SK-N-SH (cell line): ENCODE results near the gene CDC37. TPM values are rescaled to one million over a fixed set of nuclear protein-coding genes. Genes with fewer than 3 reads are reported as not detected.

Experiments used
- CTCF ChIA-PET: fragments of 300-600, 350-600 bp; formaldehyde crosslinking; extraction: SDS; loops from one replicate; lab custom pipeline; 2021; lab: Yijun Ruan, JAX
- POLR2A ChIA-PET: fragments of 350-600 bp; sonication (Branson Sonifier 250); formaldehyde crosslinking; extraction: SDS; loops from one replicate; lab custom pipeline; 2020; ENCODE audit warnings: antibody characterized with exemption, inconsistent platforms; lab: Yijun Ruan, JAX
- DNase-seq: peaks from one replicate; pipeline ENCODE4 v3.0.0; 2012
- H2AFZ ChIP-seq: fragments of 200-600 bp; sonication (generic); 2 replicates; pipeline ENCODE4 v1.8.1; 2016; ENCODE audit warnings: antibody characterized with exemption, mild to moderate bottlenecking, low read depth
- H3F3A ChIP-seq: fragments of 200-600 bp; sonication (generic); replicated peaks from 2 replicates; pipeline ENCODE3; 2016; ENCODE audit warnings: antibody characterized with exemption, mild to moderate bottlenecking; ENCODE audit not compliant: insufficient read depth
- H3K27ac ChIP-seq, 2 experiments: fragments of 200-500 bp in 1 of 2; fragments of 200-600 bp in 1 of 2; sonication (Bioruptor generic) in 1 of 2; sonication (generic), shearing (Covaris generic) in 1 of 2; 2 replicates each; pipeline versions ENCODE4 v1.5.1 to v1.6.1; 2014 to 2016; ENCODE audit warnings: low read depth in 2 of 2, inconsistent platforms in 1 of 2, low read length in 1 of 2, mild to moderate bottlenecking in 1 of 2, mixed read lengths in 1 of 2
- H3K27me3 ChIP-seq: fragments of 200-600 bp; sonication (generic), shearing (Covaris generic); 2 replicates; pipeline ENCODE4 v1.6.1; 2016; ENCODE audit warnings: mixed run types; ENCODE audit not compliant: insufficient read depth
- H3K36me3 ChIP-seq, 2 experiments: fragments of 200-500 bp in 1 of 2; fragments of 200-600 bp in 1 of 2; sonication (Bioruptor generic) in 1 of 2; sonication (generic) in 1 of 2; replicated peaks in 1 of 2; 2 replicates each; pipeline versions ENCODE3 to v1.5.1; 2014 to 2016; ENCODE audit warnings: low read length in 1 of 2, mild to moderate bottlenecking in 1 of 2; ENCODE audit not compliant: insufficient read depth in 2 of 2, control insufficient read depth in 1 of 2
- H3K4me1 ChIP-seq, 2 experiments: fragments of 200-500 bp in 1 of 2; fragments of 200-600 bp in 1 of 2; sonication (Bioruptor generic) in 1 of 2; sonication (generic), shearing (Covaris generic) in 1 of 2; 2 replicates each; pipeline versions ENCODE4 v1.5.1 to v1.6.1; 2014 to 2016; ENCODE audit warnings: low read depth in 1 of 2, low read length in 1 of 2, mixed run types in 1 of 2; ENCODE audit not compliant: insufficient read depth in 2 of 2, control insufficient read depth in 1 of 2
- H3K4me2 ChIP-seq: fragments of 200-600 bp; sonication (generic), shearing (Covaris generic); 2 replicates; pipeline ENCODE4 v1.6.1; 2017; ENCODE audit warnings: mixed run types
- H3K4me3 ChIP-seq, 2 experiments: fragments of 200-500 bp in 1 of 2; fragments of 200-600 bp in 1 of 2; sonication (Bioruptor generic) in 1 of 2; sonication (generic), shearing (Covaris generic) in 1 of 2; 2 replicates each; pipeline versions ENCODE4 v1.5.1 to v1.8.1; 2014 to 2016; ENCODE audit warnings: low read depth in 2 of 2, inconsistent platforms in 1 of 2, low read length in 1 of 2, mild to moderate bottlenecking in 1 of 2, mixed read lengths in 1 of 2, moderate library complexity in 1 of 2
- H3K79me2 ChIP-seq: fragments of 200-600 bp; sonication (generic); 2 replicates; pipeline ENCODE4 v1.8.1; 2017; ENCODE audit warnings: mild to moderate bottlenecking; ENCODE audit not compliant: insufficient read depth
- H3K9ac ChIP-seq: fragments of 200-600 bp; sonication (generic); 2 replicates; pipeline ENCODE4 v1.6.1; 2017; ENCODE audit warnings: mixed run types
- H3K9me2 ChIP-seq: fragments of 200-600 bp; sonication (generic); 2 replicates; pipeline ENCODE4 v1.6.1; 2017; ENCODE audit warnings: mixed run types
- H3K9me3 ChIP-seq: fragments of 200-600 bp; sonication (generic); 2 replicates; pipeline ENCODE4 v1.6.1; 2017; ENCODE audit warnings: mixed run types, mild to moderate bottlenecking, moderate library complexity
- H4K20me1 ChIP-seq: fragments of 200-600 bp; sonication (generic); 2 replicates; pipeline ENCODE4 v1.6.1; 2017; ENCODE audit warnings: mild to moderate bottlenecking, mixed run types; ENCODE audit not compliant: insufficient read depth
- CTCF ChIP-seq: fragments of 200-600 bp; sonication (generic); IDR thresholded peaks from 2 replicates; pipeline ENCODE4 v1.6.1; 2017; ENCODE audit warnings: antibody characterized with exemption, mild to moderate bottlenecking, moderate library complexity
- FOXM1 ChIP-seq: IDR thresholded peaks from 2 replicates; pipeline ENCODE4 v1.4.0; 2012; ENCODE audit warnings: low read depth, mild to moderate bottlenecking
- RCOR1 ChIP-seq: fragments of 150-350 bp; IDR thresholded peaks from 2 replicates; pipeline ENCODE4 v1.6.1; 2017; ENCODE audit warnings: antibody characterized with exemption, low read length
- REST ChIP-seq: IDR thresholded peaks from 2 replicates; pipeline ENCODE4 v1.6.1; 2012; ENCODE audit warnings: mild to moderate bottlenecking, low read depth, low read length, moderate library complexity
- TAF1 ChIP-seq: IDR thresholded peaks from 2 replicates; pipeline ENCODE4 v1.6.1; 2012; ENCODE audit warnings: low read depth, mild to moderate bottlenecking, low read length, moderate library complexity, borderline replicate concordance
- TEAD4 ChIP-seq: IDR thresholded peaks from 2 replicates; pipeline ENCODE4 v1.4.0; 2012; ENCODE audit warnings: mild to moderate bottlenecking, borderline replicate concordance; ENCODE audit not compliant: insufficient read depth
- WGBS: methylation state at CpG from one replicate; pipeline ENCODE4 v1.1.6; 2017; ENCODE audit warnings: low lambda C conversion rate; 5-methylcytosine and 5-hydroxymethylcytosine counted together
- polyA plus RNA-seq, 3 experiments: library from polyadenylated mRNA; depleted of rRNA; stranded (reverse); fragments of >200 nt; gene quantifications; 2 replicates each; pipeline ENCODE4 v1.2.3, GENCODE V29; 2012

The CDC37 gene
- polyA plus RNA-seq, 1 of the 3 experiments (the other 2 are of a cell fraction): 1,026 TPM

DNA sequence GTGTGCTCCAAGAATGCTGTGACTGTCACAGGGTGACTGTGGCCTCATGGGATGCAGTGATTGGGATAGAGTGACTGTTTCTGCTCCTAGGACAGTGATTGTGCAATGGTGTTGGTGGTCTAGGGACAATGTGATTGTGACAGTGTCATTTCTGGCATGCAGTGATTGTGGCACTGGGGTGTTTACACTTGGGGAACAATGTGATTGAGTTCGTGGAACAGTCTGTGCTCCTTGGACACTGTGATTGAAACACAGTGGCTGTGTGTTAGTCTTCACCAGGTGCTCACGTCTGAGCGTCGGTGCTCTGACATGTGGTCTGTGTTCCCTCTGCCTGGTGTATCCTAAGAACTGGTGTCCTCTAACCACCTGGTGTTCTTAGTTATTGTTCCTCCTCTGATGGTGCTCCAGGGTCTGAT, 18.7 kb upstream of the CDC37 start:
- no peaks in the 10 kb centered on the region for H4K20me1 ChIP-seq
- H3K36me3 ChIP-seq: no peaks in the 10 kb centered on the region
- no peak overlapping the region for H3K4me2 ChIP-seq
- H3K27me3 ChIP-seq: peaks cover 60% of the 10 kb centered on the region
- no peak overlapping the region for H3K4me3 ChIP-seq
- no peaks in the 10 kb centered on the region for H3K9me2 ChIP-seq
- H3F3A ChIP-seq: peaks cover 34% of the 10 kb centered on the region
- TF ChIP-seq TAF1: no peak
- 21% methylated on average over 4 of the region's 4 CpGs for WGBS
- peaks cover 5 to 10% of the 10 kb centered on the region in 2 experiments; a peak in 1 of 4 replicates for H3K4me1 ChIP-seq
- H3K79me2 ChIP-seq: no peaks in the 10 kb centered on the region
- no peak overlapping the region for H3K27ac ChIP-seq
- no peak overlapping the region for H2AFZ ChIP-seq
- ChIA-PET CTCF (interaction anchor here (0.8 to 11.8 kb wide), 6 partner anchors 8 to 132 kb away, joined by 3 to 313 read pairs (median 4); partner anchors contain the start of gene CDC37), POLR2A (no interaction called here)
- no peak overlapping the region for H3K9ac ChIP-seq
- DNase-seq: no peak
- H3K9me3 ChIP-seq: no peaks in the 10 kb centered on the region

DNA sequence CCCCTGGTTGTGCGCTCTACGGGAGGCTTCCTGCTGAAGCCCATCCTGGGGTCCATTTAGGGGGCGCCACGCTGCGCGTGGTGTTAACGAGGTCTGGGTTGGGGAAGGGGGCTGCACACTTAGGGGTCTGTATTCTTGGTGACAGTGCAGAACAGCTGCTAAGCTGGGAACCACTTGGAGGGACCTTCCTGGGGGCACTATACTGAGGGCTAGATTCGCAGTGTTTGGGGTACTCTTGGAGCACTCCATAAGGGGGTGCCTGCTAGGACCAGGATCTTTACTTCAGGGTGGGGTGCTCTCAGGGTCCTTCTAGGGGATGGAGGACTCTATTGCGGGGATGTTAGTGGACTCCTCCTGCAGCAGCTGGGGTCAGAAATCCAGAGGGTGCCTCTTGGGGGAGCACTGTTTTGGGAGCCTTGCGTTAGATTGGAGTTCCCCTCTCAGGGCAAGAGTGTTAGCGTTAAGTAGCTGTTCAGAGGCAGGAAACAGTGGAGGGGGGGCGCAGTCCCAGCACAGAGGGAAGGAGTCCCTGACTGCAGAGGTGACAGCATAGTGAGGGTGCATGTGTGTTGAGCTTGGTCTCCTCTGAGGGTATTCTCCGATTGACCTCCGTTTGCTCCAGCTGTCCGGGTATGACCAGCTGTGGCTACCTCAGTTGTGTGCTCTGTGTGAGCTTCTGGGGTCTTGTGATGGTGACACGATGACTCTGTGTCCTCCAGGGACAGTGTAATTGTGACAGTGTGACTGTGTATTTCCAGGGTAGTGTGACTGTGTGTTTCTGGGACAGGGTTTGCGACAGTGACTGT, 18.1 kb upstream of the CDC37 start:
- Histone ChIP-seq H3K27ac (no peak overlapping the region), H3K9ac (no peak overlapping the region), H2AFZ (no peak overlapping the region), H3F3A (peaks cover 37% of the 10 kb centered on the region), H3K79me2 (no peaks in the 10 kb centered on the region), H3K9me2 (no peaks in the 10 kb centered on the region), H3K4me1 (peaks cover 5 to 10% of the 10 kb centered on the region in 2 experiments; a peak in 1 of 4 replicates), H3K4me2 (peak overlapping the region; percentile 77; the same call in 1 of the 2 replicates), H3K27me3 (peaks cover 60% of the 10 kb centered on the region), H3K4me3 (peak overlapping the region in 1 of 2 experiments; percentile 44; a peak in 1 of 4 replicates), H3K36me3 (no peaks in the 10 kb centered on the region), H3K9me3 (no peaks in the 10 kb centered on the region), H4K20me1 (no peaks in the 10 kb centered on the region)
- WGBS: 0% methylated on average over 3 of the region's 17 CpGs
- POLR2A ChIA-PET: no interaction called here
- DNase-seq: no peak
- CTCF ChIA-PET: interaction anchor here (0.7 to 11.8 kb wide), 9 partner anchors 9 to 131 kb away, joined by 3 to 313 read pairs (median 4); partner anchors contain the start of gene CDC37
- TF ChIP-seq RCOR1 (no peak), CTCF (0 out of 2 replicates have a peak, but pooled peaks have one; percentile 12), TEAD4 (no peak)

- ChIA-PET POLR2A (no interaction called here), CTCF (interaction anchor here (0.7 to 11.8 kb wide), 7 partner anchors 8 to 58 kb away, joined by 3 to 313 read pairs (median 5); partner anchors contain the start of gene CDC37)
- Histone ChIP-seq H3K36me3 (no peaks in the 10 kb centered on the region), H3K9me2 (no peaks in the 10 kb centered on the region), H3K4me3 (peak within 1 kb of the TSS; percentile 20 to 51), H3F3A (peaks cover 32% of the 10 kb centered on the region), H4K20me1 (no peaks in the 10 kb centered on the region), H3K4me2 (peak within 1 kb of the TSS; percentile 78), H2AFZ (peak within 1 kb of the TSS; percentile 74; the same call in 1 of the 2 replicates), H3K27me3 (peaks cover 60% of the 10 kb centered on the region), H3K9ac (no peak within 1 kb of the TSS), H3K4me1 (peaks cover 5 to 14% of the 10 kb centered on the region in 2 experiments; a peak in 1 of 4 replicates), H3K79me2 (no peaks in the 10 kb centered on the region), H3K9me3 (no peaks in the 10 kb centered on the region), H3K27ac (no peak within 1 kb of the TSS)
- peak; percentile 63 for TF ChIP-seq CTCF
- no peak for TF ChIP-seq REST
- no peak for TF ChIP-seq FOXM1
- WGBS: under 1% methylated on average over 21 of the region's 104 CpGs
- DNase-seq: peak; percentile 73
Measured at GRCh38 chr19:10420444-10421239, 17.3 kb upstream of the CDC37 start, which contains the start of gene PDE4A. PDE4A (plus strand) TSS chr19:10420538; CDS start chr19:10420765, 227 bp downstream.
